HepG2 (cell line): ENCODE results near the gene NCOA1.

ENCODE experiments used
- FLYWCH1 ChIP-seq: sonication (generic); formaldehyde crosslinking; IDR thresholded peaks from 2 replicates; pipeline ENCODE4 v1.8.1; 2023; ENCODE audit warnings: mild to moderate bottlenecking, missing genetic modification reagents
- NFIC ChIP-seq: IDR thresholded peaks from 2 replicates; pipeline ENCODE4 v1.6.1; 2012; ENCODE audit warnings: mild to moderate bottlenecking, low read length, inconsistent platforms
- PHF20 ChIP-seq: sonication (generic); formaldehyde crosslinking; IDR thresholded peaks from 2 replicates; pipeline ENCODE4 v1.5.0; 2020; ENCODE audit warnings: mild to moderate bottlenecking, missing genetic modification reagents
- POLR2A ChIP-seq, 2 experiments: IDR thresholded peaks; 2 replicates each; pipeline ENCODE4 v1.6.1; 2011; ENCODE audit warnings: low read depth in 2 of 2, low read length in 2 of 2, mild to moderate bottlenecking in 1 of 2, moderate library complexity in 1 of 2; ENCODE audit not compliant: insufficient read depth in 1 of 2
- SALL2 ChIP-seq: sonication (generic); formaldehyde crosslinking; IDR thresholded peaks from 2 replicates; pipeline ENCODE4 v1.8.1; 2023; ENCODE audit warnings: mild to moderate bottlenecking, missing genetic modification reagents, inconsistent platforms
- SRF ChIP-seq: IDR thresholded peaks from 2 replicates; pipeline ENCODE4 v1.6.1; 2011; ENCODE audit warnings: mild to moderate bottlenecking, low read depth, low read length, moderate library complexity
- ZFP1 ChIP-seq: IDR thresholded peaks from 2 replicates; pipeline ENCODE4 v1.6.1; 2016
- ZNF143 ChIP-seq: sonication (generic); formaldehyde crosslinking; IDR thresholded peaks from 2 replicates; pipeline ENCODE4 v1.4.0; 2020; ENCODE audit warnings: missing genetic modification reagents
- ZNF501 ChIP-seq: sonication (generic); formaldehyde crosslinking; IDR thresholded peaks from 2 replicates; pipeline ENCODE4 v1.5.1; 2020; ENCODE audit warnings: mild to moderate bottlenecking, moderate library complexity, missing genetic modification reagents
- TF ChIP-seq, protein P1 (sequence below): sonication (generic); formaldehyde crosslinking; IDR thresholded peaks from 2 replicates; pipeline ENCODE4 v1.4.0; 2020; ENCODE audit warnings: missing genetic modification reagents
- TF ChIP-seq, protein P2 (sequence below): IDR thresholded peaks from 2 replicates; pipeline ENCODE4 v1.6.1; 2012; ENCODE audit warnings: inconsistent platforms
- TF ChIP-seq, protein P3 (sequence below): sonication (generic); formaldehyde crosslinking; IDR thresholded peaks from 2 replicates; pipeline ENCODE4 v1.5.0; 2020; ENCODE audit warnings: mild to moderate bottlenecking, missing genetic modification reagents, moderate library complexity

- TF ChIP-seq, protein P1, sequence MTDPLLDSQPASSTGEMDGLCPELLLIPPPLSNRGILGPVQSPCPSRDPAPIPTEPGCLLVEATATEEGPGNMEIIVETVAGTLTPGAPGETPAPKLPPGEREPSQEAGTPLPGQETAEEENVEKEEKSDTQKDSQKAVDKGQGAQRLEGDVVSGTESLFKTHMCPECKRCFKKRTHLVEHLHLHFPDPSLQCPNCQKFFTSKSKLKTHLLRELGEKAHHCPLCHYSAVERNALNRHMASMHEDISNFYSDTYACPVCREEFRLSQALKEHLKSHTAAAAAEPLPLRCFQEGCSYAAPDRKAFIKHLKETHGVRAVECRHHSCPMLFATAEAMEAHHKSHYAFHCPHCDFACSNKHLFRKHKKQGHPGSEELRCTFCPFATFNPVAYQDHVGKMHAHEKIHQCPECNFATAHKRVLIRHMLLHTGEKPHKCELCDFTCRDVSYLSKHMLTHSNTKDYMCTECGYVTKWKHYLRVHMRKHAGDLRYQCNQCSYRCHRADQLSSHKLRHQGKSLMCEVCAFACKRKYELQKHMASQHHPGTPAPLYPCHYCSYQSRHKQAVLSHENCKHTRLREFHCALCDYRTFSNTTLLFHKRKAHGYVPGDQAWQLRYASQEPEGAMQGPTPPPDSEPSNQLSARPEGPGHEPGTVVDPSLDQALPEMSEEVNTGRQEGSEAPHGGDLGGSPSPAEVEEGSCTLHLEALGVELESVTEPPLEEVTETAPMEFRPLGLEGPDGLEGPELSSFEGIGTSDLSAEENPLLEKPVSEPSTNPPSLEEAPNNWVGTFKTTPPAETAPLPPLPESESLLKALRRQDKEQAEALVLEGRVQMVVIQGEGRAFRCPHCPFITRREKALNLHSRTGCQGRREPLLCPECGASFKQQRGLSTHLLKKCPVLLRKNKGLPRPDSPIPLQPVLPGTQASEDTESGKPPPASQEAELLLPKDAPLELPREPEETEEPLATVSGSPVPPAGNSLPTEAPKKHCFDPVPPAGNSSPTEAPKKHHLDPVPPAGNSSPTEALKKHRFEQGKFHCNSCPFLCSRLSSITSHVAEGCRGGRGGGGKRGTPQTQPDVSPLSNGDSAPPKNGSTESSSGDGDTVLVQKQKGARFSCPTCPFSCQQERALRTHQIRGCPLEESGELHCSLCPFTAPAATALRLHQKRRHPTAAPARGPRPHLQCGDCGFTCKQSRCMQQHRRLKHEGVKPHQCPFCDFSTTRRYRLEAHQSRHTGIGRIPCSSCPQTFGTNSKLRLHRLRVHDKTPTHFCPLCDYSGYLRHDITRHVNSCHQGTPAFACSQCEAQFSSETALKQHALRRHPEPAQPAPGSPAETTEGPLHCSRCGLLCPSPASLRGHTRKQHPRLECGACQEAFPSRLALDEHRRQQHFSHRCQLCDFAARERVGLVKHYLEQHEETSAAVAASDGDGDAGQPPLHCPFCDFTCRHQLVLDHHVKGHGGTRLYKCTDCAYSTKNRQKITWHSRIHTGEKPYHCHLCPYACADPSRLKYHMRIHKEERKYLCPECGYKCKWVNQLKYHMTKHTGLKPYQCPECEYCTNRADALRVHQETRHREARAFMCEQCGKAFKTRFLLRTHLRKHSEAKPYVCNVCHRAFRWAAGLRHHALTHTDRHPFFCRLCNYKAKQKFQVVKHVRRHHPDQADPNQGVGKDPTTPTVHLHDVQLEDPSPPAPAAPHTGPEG = no peak
- no peak for TF ChIP-seq SALL2 (CRISPR knock-in tag)
- TF ChIP-seq FLYWCH1 (CRISPR knock-in tag) = no peak
- no peak for TF ChIP-seq ZNF143 (CRISPR knock-in tag)
- TF ChIP-seq, protein P2, sequence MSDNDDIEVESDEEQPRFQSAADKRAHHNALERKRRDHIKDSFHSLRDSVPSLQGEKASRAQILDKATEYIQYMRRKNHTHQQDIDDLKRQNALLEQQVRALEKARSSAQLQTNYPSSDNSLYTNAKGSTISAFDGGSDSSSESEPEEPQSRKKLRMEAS = no peak
- no peak for TF ChIP-seq ZNF501
- no peak for TF ChIP-seq NFIC
- TF ChIP-seq ZFP1 (CRISPR knock-in tag) = no peak
- no peak for TF ChIP-seq SRF
- TF ChIP-seq, protein P3, sequence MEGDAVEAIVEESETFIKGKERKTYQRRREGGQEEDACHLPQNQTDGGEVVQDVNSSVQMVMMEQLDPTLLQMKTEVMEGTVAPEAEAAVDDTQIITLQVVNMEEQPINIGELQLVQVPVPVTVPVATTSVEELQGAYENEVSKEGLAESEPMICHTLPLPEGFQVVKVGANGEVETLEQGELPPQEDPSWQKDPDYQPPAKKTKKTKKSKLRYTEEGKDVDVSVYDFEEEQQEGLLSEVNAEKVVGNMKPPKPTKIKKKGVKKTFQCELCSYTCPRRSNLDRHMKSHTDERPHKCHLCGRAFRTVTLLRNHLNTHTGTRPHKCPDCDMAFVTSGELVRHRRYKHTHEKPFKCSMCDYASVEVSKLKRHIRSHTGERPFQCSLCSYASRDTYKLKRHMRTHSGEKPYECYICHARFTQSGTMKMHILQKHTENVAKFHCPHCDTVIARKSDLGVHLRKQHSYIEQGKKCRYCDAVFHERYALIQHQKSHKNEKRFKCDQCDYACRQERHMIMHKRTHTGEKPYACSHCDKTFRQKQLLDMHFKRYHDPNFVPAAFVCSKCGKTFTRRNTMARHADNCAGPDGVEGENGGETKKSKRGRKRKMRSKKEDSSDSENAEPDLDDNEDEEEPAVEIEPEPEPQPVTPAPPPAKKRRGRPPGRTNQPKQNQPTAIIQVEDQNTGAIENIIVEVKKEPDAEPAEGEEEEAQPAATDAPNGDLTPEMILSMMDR (CRISPR knock-in tag) = no peak
- TF ChIP-seq PHF20 (CRISPR knock-in tag) = no peak
- TF ChIP-seq POLR2A (IDR thresholded peaks at IDR 0.05; ENCODE audit: insufficient read depth in 1 of 2, low read depth in 2 of 2, low read length in 2 of 2) = no peak
Measured at GRCh38 chr2:24509840-24510239, 18.8 kb downstream of the NCOA1 start.
